A673 (cell line): ENCODE data around the gene GSAP. TPM values are rescaled to one million over a fixed set of nuclear protein-coding genes. Genes with fewer than 3 reads are reported as not detected.
"Not testable (repeated sequence)": the region's sequence is repeated elsewhere in the genome, so short reads cannot be mapped to it uniquely, and the experiment has no call there.

ENCODE experiments used
- BruUV-seq: library from RNA; stranded (reverse); fragments of 400-500 nt; replicated peaks from 2 replicates; lab custom pipeline; 2021; lab: Mats Ljungman, UMichigan
- CTCF ChIA-PET: fragments of 300-600 bp; sonication (Branson Sonifier 250); formaldehyde crosslinking; loops from one replicate; lab custom pipeline; 2022; ENCODE audit warnings: antibody characterized with exemption; lab: Charles Lee
- POLR2A ChIA-PET: fragments of 300-600 bp; sonication (Branson Sonifier 250); formaldehyde crosslinking; loops from one replicate; lab custom pipeline; 2022; ENCODE audit warnings: antibody characterized with exemption; ENCODE audit not compliant: low non-redundant PET; lab: Charles Lee
- DNase-seq: peaks from one replicate; pipeline ENCODE4 v3.0.0-alpha.2; 2015; ENCODE audit warnings: low spot score
- H3K27ac ChIP-seq: fragments of 200-600 bp; sonication (generic); 2 replicates; pipeline ENCODE4 v1.5.1; 2016; ENCODE audit warnings: mixed run types, low read depth, mild to moderate bottlenecking, mixed read lengths, antibody characterized with exemption, low read length; ENCODE audit not compliant: poor library complexity, severe bottlenecking
- H3K27me3 ChIP-seq: fragments of 200-600 bp; sonication (generic); replicated peaks from 2 replicates; pipeline ENCODE4 v1.6.1; 2017; ENCODE audit warnings: mixed run types, low read depth, mild to moderate bottlenecking, mixed read lengths, antibody characterized with exemption, low read length; ENCODE audit not compliant: insufficient read depth, poor library complexity
- H3K36me3 ChIP-seq: fragments of 200-600 bp; sonication (generic); 2 replicates; pipeline ENCODE4 v1.6.1; 2016; ENCODE audit warnings: mixed run types, mild to moderate bottlenecking, mixed read lengths, antibody characterized with exemption, low read length; ENCODE audit not compliant: insufficient read depth, poor library complexity, severe bottlenecking
- H3K4me1 ChIP-seq: fragments of 200-600 bp; sonication (generic); 2 replicates; pipeline ENCODE4 v1.6.1; 2017; ENCODE audit warnings: mixed run types, mild to moderate bottlenecking, mixed read lengths, antibody characterized with exemption, low read length; ENCODE audit not compliant: insufficient read depth, poor library complexity, severe bottlenecking
- H3K4me3 ChIP-seq: fragments of 200-600 bp; sonication (generic); 2 replicates; pipeline ENCODE4 v1.5.1; 2016; ENCODE audit warnings: low read depth, mixed run types, mild to moderate bottlenecking, mixed read lengths, low read length; ENCODE audit not compliant: poor library complexity, severe bottlenecking
- H3K9me3 ChIP-seq: fragments of 200-600 bp; sonication (generic); 2 replicates; pipeline ENCODE4 v1.6.1; 2016; ENCODE audit warnings: mixed run types, low read depth, mild to moderate bottlenecking, mixed read lengths, antibody characterized with exemption, low read length; ENCODE audit not compliant: poor library complexity, severe bottlenecking
- CTCF ChIP-seq: fragments of 300-800, 200-600 bp; sonication (generic); conservative IDR thresholded peaks from 2 replicates; pipeline ENCODE4 v1.5.1; 2017; ENCODE audit warnings: low read depth, mild to moderate bottlenecking, antibody characterized with exemption, low read length, moderate library complexity, mixed read lengths
- EZH2 ChIP-seq: fragments of 200-600 bp; sonication (generic); IDR thresholded peaks from 2 replicates; pipeline ENCODE4 v1.6.1; 2017; ENCODE audit warnings: borderline replicate concordance, low read depth, mild to moderate bottlenecking, mixed read lengths, antibody characterized with exemption, low read length; ENCODE audit not compliant: poor library complexity, severe bottlenecking
- intact Hi-C: fragments of 100-400 bp; cut with micrococcal nuclease; formaldehyde crosslinking; loops from one replicate; pipeline ENCODE4 v1.10.0; 2022; ENCODE audit not compliant: unreplicated experiment
- total RNA-seq: library from RNA; stranded (reverse); gene quantifications from 2 replicates; pipeline ENCODE4 v1.2.3, GENCODE V29; 2021

Gene GSAP
- total RNA-seq, 1 experiment from 2014 or later: 0.15 TPM

- no peak overlapping the region for H3K27ac ChIP-seq
- no peaks in the 10 kb centered on the region for H3K36me3 ChIP-seq
- ChIA-PET CTCF (no interaction called here), POLR2A (no interaction called here)
- no TSS peak for BruUV-seq
- H3K4me3 ChIP-seq: no peak overlapping the region
- H3K9me3 ChIP-seq: no peaks in the 10 kb centered on the region
- DNase-seq: no peak
- H3K4me1 ChIP-seq: no peaks in the 10 kb centered on the region
- intact Hi-C loops: no loop called here
- TF ChIP-seq EZH2 (no peak), CTCF (no peak)
- H3K27me3 ChIP-seq: no peaks in the 10 kb centered on the region
Measured at GRCh38 chr7:77455321-77455720, 39.2 kb upstream of the GSAP start.

GRCh38 chr7:77454802-77455201, 38.7 kb upstream of the GSAP start:
- CTCF ChIA-PET: no interaction called here
- no peaks in the 10 kb centered on the region for H3K36me3 ChIP-seq
- intact Hi-C loops: no loop called here

GRCh38 chr7:77453531-77453930, 37.4 kb upstream of the GSAP start:
- no peak for DNase-seq
- no peak overlapping the region for H3K4me3 ChIP-seq
- ChIA-PET POLR2A (no interaction called here), CTCF (no interaction called here)
- H3K9me3 ChIP-seq: no peaks in the 10 kb centered on the region
- H3K27ac ChIP-seq: no peak overlapping the region
- H3K36me3 ChIP-seq: no peaks in the 10 kb centered on the region
- H3K4me1 ChIP-seq: no peaks in the 10 kb centered on the region
- intact Hi-C loops: no loop called here
- no TSS peak for BruUV-seq
- no peaks in the 10 kb centered on the region for H3K27me3 ChIP-seq
- TF ChIP-seq CTCF: no peak
- no peak for TF ChIP-seq EZH2

More at GRCh38 chr7:77454802-77455201, 38.7 kb upstream of the GSAP start:
- POLR2A ChIA-PET: no interaction called here
- TF ChIP-seq CTCF (no peak), EZH2 (no peak)
- H3K4me1 ChIP-seq: no peaks in the 10 kb centered on the region
- H3K27ac ChIP-seq: no peak overlapping the region
- DNase-seq: no peak
- no peak overlapping the region for H3K4me3 ChIP-seq
- no TSS peak for BruUV-seq
- no peaks in the 10 kb centered on the region for H3K27me3 ChIP-seq
- H3K9me3 ChIP-seq: no peaks in the 10 kb centered on the region

GRCh38 chr7:77451950-77452349, 35.8 kb upstream of the GSAP start:
- CTCF ChIA-PET, H3K36me3 ChIP-seq, BruUV-seq, H3K4me3 ChIP-seq, H3K27me3 ChIP-seq, H3K27ac ChIP-seq, H3K4me1 ChIP-seq, DNase-seq, intact Hi-C loops, H3K9me3 ChIP-seq, POLR2A ChIA-PET: not testable (repeated sequence)
